ENCODE measurements around the gene APP.

APP gene

DNA sequence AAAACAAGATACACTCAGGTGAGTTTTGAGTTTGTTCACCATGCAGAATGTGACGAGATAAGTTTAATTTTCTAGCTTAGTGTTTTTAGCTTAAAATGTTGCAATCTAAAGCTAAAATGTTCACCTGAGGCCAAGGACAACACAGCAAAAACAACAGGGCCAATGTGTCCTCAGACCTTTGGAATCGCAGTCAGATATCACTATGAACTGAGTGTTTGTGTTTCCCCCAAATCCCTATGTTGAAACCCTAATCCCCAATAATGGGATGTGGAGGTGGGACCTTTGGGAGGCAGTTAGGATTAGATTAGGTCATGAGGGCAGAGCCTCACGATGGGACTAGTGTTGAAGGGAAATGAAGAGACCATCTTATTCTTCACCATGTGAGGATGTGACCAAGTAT lies 291.4 kb downstream of the APP start:
- no peak for DNase-seq

DNA sequence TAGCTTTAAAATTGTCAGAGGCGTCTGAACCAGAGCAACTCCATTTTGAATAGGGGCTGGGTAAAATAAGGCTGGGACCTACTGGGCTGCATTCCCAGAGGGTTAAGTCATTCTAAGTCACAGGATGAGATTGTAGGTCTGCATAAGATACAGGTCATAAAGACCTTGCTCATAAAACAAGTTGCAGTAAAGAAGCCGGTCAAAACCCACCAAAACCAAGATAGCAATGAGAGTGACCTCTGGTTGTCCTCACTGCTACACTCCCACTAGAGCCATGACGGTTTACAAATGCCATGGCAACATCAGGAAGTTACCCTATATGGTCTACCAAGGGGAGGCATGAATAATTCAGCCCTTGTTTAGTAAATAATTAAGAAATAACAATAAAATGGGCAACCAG lies 292.2 kb downstream of the APP start:
- no peak for DNase-seq

DNA sequence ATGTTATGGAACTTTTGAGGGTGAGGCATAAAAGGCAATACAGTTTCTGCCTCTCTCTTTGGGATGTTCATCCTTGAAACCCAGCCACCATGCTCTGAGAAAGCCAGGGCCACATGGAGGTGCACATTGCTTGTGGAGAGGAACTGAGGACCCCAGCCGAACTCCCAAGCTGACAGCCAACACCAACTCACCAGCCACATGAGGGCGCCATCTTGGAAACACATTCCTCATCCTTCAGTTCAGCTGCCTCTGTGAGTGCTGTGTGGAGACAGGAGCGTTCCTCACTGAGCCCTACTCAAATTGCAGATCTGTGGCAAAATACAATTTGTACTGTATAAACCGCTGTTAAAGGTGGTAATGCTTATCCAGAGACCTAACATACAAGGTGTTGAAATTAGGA lies 298.3 kb downstream of the APP start:
- no peak for DNase-seq

DNA sequence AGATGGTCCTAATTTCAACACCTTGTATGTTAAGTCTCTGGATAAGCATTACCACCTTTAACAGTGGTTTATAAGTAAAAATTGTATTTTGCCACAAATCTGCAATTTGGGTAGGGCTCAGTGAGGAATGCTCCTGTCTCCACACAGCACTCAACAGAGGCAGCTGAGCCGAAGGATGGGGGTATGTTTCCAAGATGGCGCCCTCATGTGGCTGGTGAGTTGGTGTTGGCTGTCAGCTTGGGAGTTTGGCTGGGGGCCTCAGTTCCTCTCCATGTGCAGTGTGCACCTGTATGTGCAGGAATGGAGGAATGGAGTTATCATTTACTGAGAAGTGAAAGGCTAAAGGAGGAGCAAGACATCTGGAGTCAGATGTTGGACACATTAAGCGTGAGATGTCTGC lies 299.0 kb downstream of the APP start:
- DNase-seq: no peak

DNA sequence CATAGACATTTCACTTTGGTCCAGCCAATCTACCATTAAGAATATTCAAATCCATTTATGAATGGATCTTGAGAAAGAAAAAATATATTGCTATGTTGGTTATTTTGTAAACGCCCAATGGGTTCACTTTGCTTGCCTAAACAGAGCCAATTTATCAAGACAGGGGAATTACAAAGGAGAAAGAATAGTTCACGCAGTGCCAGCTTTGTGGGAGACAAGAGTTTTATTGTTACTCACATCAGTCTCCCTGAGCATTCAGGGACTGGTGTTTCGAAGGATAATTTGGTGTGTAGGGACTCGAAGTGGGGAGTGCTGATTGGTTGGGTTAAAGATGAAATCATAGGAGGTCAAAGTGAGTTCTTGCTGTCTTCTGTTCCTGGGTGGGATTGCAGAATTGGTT lies 300.5 kb downstream of the APP start:
- peak in 18 of 56 donors; percentile 2 to 57 (median 20) for DNase-seq

DNA sequence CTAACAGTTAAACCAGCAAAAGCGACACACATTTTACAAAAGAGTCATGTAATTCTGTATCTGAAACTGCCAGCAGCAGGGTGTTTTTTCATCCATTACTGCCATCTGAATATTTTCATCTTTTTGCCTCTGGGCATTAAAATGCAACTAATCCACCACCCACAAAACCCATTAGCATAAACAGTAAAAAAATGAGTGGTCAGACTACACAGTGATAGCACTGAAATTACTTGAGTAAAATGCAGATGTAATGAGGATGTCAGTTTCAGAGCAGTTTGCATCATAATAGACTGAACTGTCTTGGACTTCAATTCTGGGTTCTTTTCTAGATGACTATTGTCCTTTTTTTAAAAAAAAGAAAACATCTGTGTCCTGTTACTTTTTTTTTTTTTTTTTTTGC lies 303.5 kb downstream of the APP start:
- DNase-seq: no peak

DNA sequence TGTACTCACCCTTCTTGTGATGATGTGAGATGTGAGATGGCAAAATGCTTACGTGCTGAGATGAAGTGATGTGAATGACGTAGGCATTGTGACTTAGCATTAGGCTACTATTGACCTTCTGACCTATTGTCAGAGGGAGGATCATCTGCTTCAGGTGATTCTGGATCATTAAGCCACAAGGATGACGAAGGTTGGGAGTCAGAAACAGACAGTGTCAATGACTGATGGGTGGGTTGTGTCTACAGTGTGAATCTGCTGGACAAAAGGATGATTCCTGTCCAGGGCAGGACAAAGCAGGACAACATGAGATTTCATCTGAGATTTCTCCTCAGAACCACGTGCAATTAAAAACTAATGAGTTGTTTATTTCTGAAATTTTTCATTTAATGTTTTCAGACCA lies 306.8 kb downstream of the APP start:
- no peak for DNase-seq

DNA sequence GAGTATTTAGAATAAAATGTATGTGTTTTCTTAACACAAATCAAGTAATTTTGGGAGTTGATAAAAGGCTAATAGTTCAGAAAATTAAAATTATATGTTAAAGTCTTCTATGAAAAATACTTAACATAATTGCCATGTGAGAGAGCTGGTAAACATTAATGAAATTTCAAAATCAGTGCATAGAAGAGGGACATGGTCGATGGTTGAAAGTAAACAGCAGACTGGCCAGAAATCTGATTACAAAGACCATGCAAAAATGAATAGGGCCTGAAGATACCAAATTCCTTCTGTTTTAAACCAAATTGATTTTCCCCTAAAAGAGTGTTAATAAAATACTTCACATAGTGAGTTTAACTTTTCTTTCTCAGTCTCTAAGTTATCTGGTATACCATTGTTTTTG lies 307.5 kb downstream of the APP start:
- no peak for DNase-seq

DNA sequence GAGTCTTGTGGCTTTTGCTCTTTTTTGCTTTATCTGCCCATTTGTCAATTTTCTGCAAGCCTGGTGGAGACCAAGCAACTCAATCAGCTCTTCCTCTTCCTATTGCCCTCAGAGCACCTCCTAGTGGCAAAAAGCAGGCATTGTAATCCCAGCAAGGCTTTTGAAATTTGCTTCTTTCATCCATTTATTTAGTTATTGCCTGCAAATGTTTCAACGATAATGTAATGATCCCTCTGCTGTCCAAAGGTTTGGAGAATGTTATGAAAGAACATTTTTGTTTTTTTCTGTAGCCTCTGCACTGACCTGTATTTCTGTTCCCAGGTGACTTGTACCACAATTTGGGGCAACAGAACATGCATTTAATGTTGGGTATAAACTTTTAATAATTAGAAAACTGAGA lies 308.0 kb downstream of the APP start:
- DNase-seq: no peak

DNA sequence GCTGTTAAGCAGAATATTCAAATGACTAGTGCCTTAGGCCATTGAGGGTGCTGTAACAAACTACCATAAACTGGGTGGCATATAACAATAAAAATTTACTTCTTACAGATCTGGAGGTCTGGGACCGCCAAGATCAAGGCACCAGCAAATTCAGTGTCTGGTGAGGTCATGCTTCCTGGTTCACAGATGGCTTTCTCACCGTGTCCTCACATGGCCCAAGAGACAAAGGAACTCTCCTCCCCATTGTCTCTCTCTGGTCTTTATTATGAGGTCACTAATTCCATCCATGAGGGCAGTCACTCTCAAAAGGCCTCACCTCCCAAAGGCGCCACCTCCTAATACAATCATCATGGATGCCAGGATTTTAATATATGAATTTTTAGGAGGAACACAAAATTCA lies 308.5 kb downstream of the APP start:
- DNase-seq: no peak

DNA sequence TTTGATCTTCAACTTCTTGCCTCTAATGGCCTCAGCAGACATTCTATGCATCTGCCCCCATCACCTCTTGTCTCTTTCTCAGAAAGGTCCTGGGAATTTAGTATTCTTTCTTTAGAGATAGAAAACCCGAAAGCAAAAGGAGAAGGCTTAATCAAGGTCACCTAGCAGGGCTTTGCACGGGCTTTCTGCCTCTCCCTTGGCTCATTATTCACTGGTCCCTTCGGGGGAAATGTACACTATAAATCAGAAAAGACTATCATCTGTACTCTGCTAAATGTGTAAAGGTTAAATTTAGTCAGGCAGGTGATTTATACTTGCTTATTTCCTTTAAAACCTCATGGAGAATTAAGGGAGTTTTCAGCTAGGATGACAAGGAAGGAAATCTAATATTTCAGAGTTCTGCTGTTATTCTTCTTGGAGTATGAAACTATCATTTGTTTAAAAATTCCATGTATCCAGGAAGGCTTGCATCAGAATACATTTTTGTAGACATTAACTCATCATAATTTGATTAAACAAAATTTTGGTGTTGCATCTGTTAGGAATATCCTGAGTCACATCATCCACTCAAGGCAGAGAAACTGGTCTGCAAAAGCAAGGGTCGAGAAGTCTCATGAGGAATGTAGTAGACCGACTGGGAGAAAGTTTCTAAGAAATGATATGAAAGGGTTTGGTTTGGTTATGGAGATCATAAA lies 311.2 kb downstream of the APP start:
- no peak for DNase-seq

DNA sequence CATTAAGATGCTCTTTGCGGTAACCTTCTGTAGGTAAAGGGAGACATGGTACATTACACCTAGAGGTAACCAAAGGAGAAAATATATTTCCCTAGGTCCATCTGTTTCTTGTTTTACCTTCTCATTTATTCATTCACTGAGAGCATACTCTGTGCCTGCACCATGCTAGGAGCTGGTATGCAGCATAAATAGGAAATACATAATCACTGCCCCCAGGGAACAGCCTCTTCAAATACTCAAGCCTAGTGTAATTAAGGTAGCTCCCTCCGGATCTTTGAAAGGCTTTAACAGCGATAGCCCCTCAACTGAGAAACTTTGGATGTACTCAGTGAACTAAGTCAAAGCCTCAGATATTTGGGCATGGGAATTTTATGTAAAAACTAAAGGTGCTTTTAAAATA lies 312.2 kb downstream of the APP start:
- DNase-seq: no peak

DNA sequence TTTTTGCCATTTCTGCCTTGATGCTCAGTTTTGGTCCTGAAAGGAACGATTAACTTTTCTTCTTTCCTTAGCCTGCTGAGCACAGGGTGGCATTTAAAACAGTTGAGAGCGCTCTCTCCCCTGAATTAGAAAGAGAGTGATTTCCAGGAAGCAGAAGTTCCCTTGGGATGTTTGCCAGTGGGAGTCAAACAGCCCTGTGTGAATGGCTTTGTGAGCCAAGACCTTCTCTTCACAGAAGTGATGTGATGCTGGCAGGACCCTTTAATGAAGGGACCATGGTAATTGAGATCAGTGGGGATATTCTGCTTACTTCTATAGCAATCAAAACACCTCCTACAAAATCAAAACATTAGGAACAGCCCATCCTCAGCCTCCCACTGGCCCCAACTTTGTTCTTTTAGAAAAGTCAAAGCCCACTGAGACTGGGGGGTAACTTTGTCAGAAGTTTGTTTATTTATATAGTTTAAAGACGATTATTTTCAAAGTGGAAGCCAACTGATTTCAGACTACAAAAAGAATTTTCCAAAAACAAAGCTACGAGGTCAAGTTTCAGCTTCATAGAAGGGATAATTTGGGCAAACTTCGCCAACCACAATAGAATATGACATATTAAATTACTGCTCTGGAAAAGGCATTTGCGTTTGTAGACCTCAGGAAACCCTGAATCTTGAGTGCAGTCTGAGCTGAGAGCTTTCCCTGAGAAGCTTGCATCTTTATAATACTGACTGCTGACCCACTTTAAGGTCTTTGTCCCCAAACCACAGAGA lies 313.1 kb downstream of the APP start:
- DNase-seq: peak in 8 of 56 donors; percentile 6 to 31 (median 16)

DNA sequence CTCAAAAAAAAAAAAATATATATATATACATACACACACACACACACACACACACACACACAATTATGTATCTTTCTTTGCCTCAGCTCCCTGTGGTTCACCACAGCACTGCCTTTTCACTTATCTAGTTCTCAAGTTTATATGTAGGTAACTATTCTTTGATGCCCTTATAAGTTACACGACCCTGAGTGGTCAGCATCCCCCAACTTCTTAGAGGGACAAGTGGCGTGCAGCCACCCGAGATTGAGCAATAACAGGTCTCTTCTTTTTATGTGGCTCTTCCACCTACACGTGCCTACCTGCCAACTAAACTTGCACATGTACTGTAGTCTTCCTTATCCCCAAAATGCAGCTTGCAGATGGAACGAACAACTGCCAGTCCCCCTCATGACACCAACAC lies 315.0 kb downstream of the APP start:
- no peak for DNase-seq

DNA sequence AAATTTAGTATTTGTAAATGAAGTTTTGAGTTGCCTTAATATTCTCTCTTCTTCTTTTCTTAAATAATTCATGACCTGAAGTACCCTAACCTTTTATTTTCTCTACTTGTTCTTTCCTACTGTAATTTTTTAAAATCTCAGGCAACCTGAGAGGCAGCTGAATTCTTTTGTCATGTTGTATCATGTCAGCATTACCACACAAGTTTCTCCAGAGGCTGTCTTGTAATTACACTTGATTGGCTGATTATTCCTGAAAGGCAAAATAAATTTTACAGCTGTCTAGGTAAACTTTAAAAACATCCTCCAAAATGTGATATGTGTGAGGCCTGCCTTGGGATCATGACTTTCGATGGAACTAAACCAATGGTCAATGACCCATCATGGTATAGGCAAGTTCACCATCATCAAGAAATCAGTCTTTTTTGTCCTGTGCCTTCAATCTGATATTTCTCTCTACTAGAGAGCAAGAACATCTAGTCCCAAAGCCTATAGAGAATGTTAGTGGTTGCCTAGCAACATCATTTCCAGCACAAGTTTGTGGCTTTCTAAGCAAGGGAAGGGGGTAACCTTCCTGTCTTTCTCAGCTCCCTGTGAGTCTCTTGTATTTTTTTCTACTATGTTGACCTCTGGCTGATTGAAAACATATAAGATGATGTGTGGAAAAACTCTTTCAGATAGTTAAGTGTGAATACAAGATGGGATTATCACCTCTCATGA lies 320.3 kb downstream of the APP start:
- DNase-seq: no peak

DNA sequence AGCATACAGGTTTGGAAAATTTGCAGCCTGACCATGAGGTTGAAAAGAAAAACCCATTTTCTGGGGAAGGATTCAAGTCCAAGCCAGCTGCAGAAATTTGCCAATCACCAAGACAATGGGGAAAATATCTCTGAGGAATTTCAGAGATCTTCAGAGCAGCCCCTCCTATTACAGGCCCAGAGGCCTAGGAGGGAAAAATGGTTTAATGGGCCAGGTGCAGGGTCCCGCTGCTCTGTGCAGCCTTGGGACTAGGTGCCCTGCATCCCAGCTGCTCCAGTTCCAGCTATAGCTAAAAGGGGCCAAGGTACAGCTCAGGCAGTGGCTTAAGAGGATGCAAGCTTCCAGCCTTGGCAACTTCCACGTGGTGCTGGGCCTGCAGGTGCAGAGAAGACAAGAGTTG lies 322.3 kb downstream of the APP start:
- DNase-seq: no peak

DNA sequence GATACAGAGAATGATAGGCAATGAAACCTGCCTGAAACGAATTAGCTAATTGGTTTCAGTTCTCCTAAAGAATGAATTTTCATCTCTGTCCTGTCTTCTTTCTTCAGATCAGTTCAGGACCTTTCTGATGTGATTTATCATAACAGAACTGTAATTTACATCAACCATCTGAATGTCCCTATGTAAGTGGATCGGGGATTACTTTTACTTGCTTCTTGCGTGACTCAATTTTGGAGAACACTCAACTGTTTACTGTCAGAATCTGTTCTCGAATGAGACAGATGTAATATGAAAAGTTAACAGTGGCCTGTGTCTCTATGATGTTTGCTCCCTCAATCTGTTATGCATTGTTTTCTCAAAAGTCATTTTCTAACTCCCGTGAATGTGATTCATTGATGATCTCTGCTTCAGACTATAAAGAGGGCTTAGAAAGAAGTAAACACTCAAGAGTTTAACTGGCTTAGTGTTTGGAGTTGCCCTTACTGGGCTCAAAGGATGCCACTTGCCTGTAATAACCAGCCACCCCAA lies 324.8 kb downstream of the APP start:
- DNase-seq: no peak

DNA sequence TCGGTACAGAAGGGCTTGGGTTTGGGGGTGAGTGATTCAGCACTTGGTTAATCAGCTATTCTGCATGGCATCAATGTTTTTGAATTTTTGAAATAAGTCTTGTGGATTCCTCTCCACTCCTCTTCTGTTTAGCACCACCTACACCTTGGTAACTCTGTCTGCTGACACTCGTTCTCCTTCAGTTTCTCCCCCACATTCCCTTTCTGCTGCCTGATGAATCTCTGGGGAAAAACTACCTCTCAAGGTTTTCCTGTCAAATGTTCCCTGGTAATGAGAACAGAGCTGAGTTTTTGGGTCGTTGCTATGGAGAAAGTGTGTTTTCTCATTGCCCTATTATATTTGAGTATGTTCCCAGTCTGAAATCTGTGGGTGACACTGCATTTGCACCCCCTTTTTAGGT lies 327.6 kb downstream of the APP start:
- DNase-seq: peak in 10 of 56 donors; percentile 1 to 62 (median 20)

DNA sequence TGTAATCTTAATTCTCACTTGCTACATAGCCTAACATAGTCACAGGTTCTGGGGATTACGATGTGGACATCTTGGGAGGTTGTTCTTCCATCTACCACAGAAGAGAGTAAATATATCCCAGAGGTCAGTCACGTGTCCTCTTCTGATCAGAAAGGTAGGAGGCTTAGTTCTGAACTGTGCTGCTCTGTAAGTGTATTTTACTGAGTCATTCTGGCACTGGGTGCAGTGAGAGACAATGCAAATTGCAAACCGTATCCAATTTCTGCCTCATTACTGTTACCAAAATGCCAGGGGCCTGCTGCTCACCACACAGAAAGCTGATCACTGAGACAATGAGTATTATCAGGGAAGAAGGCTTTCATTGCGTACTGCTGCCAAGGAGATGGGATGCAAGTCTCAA lies 331.8 kb downstream of the APP start:
- no peak for DNase-seq

DNA sequence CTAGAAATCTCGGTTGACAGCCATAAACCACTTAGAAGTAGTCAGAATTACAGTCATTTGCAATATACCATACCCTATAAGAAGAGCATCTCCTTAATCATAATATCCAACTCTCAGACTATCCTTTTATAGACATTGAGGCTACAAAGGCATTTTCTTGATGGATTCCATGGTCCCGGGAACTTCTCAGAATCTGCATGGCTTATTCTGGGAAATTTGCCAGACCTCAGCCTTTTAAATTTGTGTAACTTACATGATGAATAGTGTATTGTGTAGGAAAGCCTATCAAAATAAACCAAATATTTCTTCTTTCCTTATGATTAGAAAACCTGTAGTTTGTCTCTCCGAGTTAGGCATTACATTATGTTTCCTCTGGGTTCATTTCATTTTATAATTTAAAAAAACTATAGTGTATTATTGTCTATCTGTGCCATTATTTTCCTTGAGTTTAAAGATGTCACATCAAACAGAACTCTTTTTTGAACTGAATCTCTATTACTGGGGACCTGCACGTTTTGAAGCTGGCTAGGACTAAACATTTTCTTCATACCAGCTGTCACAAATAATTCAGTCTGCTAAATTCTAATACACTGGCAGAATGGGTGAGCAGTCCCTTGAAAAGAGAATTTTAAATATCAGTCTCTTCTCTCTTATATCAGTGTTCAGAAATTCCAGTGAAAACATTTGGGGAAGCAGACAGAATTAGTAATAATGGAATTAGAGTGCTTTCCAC lies 332.9 kb downstream of the APP start:
- DNase-seq: no peak

DNA sequence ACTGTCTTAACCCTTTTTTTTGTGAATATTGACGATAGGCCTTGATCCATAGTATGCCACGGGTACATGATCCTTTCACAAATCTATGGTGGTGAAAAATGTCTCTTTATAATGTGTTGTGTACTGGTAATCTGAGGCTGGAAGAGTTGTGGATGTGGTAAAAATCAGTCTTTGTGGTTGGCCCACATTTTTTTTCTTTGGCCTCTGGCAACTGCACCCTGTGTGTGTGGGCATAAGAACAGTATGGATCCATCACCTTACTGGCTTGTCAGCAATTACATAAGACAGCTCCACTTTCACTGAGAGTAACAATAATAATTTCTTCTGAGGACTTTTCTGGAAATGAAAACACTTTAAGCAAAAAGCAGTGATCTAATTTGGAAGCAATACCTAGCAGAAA lies 334.2 kb downstream of the APP start:
- DNase-seq: no peak

DNA sequence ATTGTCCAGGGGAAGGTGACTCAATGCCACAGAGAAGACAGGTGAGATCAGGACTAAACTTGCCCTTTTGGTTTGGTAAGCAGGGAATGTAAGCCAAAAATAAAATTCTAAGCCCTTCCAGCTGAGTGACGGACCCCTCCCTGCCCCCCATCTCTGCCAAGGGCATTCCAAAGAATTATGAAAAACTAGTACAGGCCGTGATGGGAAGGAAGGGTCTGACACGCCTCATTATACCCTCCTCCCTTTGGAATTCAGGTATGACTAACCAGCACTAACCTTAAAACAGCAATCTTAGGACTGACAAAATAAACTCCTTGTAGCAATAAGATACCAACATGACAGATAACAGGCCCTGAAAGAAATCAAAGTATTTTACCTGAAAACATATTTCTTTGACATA lies 336.2 kb downstream of the APP start:
- no peak for DNase-seq
